Astrocyte of the spinal cord (primary cell): ENCODE data around the gene SCYGR3.

Experiments used
- DNase-seq: peaks from one replicate; pipeline ENCODE4 v3.0.0; 2011; ENCODE audit warnings: low read depth, low spot score
- H3K4me3 ChIP-seq: 2 replicates; pipeline ENCODE4 v1.5.1; 2011; ENCODE audit warnings: low read depth, mild to moderate bottlenecking, low read length, moderate library complexity
- CTCF ChIP-seq: IDR thresholded peaks from 2 replicates; pipeline ENCODE4 v1.5.1; 2012; ENCODE audit warnings: low read depth, mild to moderate bottlenecking, low read length, inconsistent platforms
- in situ Hi-C: cut with HindIII; loops from 2 replicates; pipeline ENCODE4 v1.10.0; 2017; ENCODE audit warnings: low sequenced_read_pairs

SCYGR3 gene

GRCh38 chr2:227614740-227615139, at the start of gene SCYGR3:
Gene SCYGR3, minus strand, starts transcription at chr2:227614840. Its CDS starts 0 bp downstream, at chr2:227614840.
- no peak within 1 kb of the TSS for H3K4me3 ChIP-seq
- no peak for DNase-seq
- in situ Hi-C loops = no loop called here
- no peak for TF ChIP-seq CTCF

- no peak for DNase-seq
- TF ChIP-seq CTCF = no peak
- no peak overlapping the region for H3K4me3 ChIP-seq
- in situ Hi-C loops = no loop called here
Observed at GRCh38 chr2:227661827-227662226, 47.2 kb upstream of the SCYGR3 start.

- DNase-seq = no peak
- TF ChIP-seq CTCF = no peak
- H3K4me3 ChIP-seq = no peak overlapping the region
- in situ Hi-C loops = no loop called here
Observed at GRCh38 chr2:227661025-227661649, 46.5 kb upstream of the SCYGR3 start.

GRCh38 chr2:227657199-227657845, 42.7 kb upstream of the SCYGR3 start:
- DNase-seq = peak; percentile 56
- no peak for TF ChIP-seq CTCF
- H3K4me3 ChIP-seq = no peak overlapping the region
- in situ Hi-C loops = no loop called here

- DNase-seq = peak; percentile 80
- no peak overlapping the region for H3K4me3 ChIP-seq
- in situ Hi-C loops = no loop called here
- no peak for TF ChIP-seq CTCF
Observed at GRCh38 chr2:227655454-227655853, 40.8 kb upstream of the SCYGR3 start.

- DNase-seq = no peak
- TF ChIP-seq CTCF = no peak
- H3K4me3 ChIP-seq = no peak overlapping the region
- in situ Hi-C loops = no loop called here
Observed at GRCh38 chr2:227654426-227654825, 39.8 kb upstream of the SCYGR3 start.
